Stimulated activated effector memory CD8-positive, alpha-beta T cell treated with anti-CD3 and anti-CD28 coated beads, Interleukin-12 subunit alpha, Interleukin-12 subunit beta, amount 100 ng/mL, for 72 hours (primary cell): ENCODE measurements around the gene FRY.
A peak's percentile ranks its signal among the peaks of the same experiment; 100 is the strongest.

Experiments used
- ATAC-seq: fragments of 150-1000 bp; cut with Tn5 transposase; 2 replicates; pipeline ENCODE4 v1.10.0; 2021
- DNase-seq, 2 donors: peaks; one replicate each; pipeline ENCODE4 v3.0.0; 2021 to 2022; ENCODE audit warnings: low spot score in 2 of 2
- H3K27ac Mint-ChIP-seq: one replicate; pipeline ENCODE4 v1.8.0; 2022; ENCODE audit warnings: mild to moderate bottlenecking, mixed read lengths
- H3K36me3 Mint-ChIP-seq: one replicate; pipeline ENCODE4 v1.8.0; 2022; ENCODE audit warnings: mild to moderate bottlenecking, mixed read lengths
- H3K4me1 Mint-ChIP-seq: one replicate; pipeline ENCODE4 v1.8.0; 2022; ENCODE audit warnings: mixed read lengths
- H3K4me3 Mint-ChIP-seq: one replicate; pipeline ENCODE4 v1.8.0; 2022; ENCODE audit warnings: mild to moderate bottlenecking, mixed read lengths
- H3K9me3 Mint-ChIP-seq: one replicate; pipeline ENCODE4 v1.8.0; 2022; ENCODE audit warnings: mixed read lengths

The FRY gene

DNA sequence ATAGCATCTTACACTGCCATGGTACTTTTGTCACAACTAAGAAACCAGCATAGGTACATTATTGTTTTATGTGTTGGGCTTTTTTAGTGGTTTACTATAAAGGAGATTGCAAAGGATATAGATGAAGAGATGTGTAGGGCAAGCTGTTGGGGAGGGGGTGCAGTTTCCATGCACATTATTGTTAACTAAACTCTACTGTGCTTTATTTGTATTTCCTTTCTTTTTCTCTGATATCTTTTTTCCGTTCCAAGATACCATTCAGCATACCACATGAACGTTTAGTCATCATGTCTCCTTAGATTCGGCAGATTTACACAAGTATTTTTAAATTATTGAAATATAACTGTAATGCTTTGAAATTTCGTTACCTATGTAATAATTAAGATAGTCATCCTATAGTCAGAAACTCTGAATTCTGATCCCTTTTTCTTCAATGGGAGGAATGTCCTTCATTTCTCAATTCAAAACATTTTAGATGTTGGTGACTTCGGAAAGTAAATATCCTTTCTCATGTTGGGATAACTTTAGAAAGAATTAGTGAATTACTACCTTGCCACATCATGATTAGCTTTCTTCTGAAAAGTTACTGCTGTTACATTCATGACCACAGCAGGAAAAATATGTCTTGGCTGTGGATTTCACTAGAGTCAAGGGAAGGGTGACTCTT is 82.8 kb downstream of the FRY start:
- no peaks in the 10 kb centered on the region for H3K9me3 Mint-ChIP-seq
- ATAC-seq, result no peak
- no peak for DNase-seq
- H3K4me1 Mint-ChIP-seq, result no peaks in the 10 kb centered on the region
- no peak overlapping the region for H3K27ac Mint-ChIP-seq
- H3K4me3 Mint-ChIP-seq, result no peak overlapping the region
- H3K36me3 Mint-ChIP-seq, result no peaks in the 10 kb centered on the region

DNA sequence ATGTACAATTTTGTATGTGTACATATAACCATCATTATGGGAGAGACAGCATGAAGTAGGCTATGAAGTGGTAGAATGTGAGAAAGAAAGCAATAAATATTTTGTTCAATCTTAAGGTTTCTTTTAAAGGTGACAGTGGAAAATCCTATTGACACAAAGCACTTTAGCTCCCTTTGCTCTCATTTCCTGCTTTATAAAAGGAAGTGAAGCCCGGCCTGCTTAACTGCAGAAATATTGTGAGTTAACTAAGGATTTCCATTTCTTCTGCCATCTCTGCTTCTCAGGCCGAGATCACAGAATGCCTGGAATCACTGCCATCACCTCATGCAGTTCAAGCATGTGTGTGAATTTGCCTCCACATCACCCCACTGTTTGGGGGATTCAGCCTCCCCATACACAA is 83.5 kb downstream of the FRY start:
- Mint-ChIP-seq H3K4me3 (no peak overlapping the region), H3K4me1 (no peaks in the 10 kb centered on the region), H3K27ac (no peak overlapping the region), H3K36me3 (no peaks in the 10 kb centered on the region), H3K9me3 (no peaks in the 10 kb centered on the region)
- no peak for DNase-seq
- no peak for ATAC-seq

DNA sequence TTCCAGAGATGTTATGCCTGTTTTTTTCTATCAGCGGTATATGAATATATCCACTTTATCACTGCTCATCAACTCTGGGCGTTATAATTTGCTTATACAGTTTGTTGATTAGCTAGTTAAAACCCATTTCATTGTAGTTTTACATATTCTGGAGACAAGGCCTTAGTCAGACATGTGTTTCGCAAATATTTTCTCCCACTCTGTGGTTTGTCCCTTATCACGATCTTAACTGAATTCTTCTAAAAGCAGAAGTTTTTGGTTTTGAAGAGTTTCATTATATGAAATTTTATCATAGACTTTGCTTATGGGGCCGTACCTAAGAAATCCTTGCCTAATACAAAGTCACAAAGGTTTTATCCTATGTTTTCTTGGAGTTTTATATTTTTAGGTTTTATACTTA is 84.6 kb downstream of the FRY start:
- H3K27ac Mint-ChIP-seq, result no peak overlapping the region
- H3K4me1 Mint-ChIP-seq, result no peaks in the 10 kb centered on the region
- H3K4me3 Mint-ChIP-seq, result no peak overlapping the region
- ATAC-seq (no peak), DNase-seq (no peak)
- no peaks in the 10 kb centered on the region for H3K9me3 Mint-ChIP-seq
- H3K36me3 Mint-ChIP-seq, result peaks cover 1% of the 10 kb centered on the region

DNA sequence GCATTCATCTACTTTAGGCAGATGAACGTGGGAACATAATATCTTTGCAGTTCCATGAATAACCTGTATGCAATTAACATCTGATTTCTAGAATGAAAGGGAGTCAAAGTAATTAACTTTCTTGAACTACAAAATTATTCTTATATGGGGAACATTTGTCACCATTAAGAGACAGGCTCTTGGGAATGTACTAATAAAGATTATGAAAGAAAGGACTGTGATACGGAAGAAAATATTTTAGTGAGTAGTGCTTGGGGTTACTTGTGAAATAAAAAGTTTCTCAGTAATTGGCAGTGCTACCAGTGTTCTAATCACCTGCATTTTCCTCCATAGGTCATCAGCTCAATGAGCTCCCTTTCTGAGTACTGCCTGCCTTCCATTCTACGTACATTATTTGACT is 85.4 kb downstream of the FRY start:
- H3K4me3 Mint-ChIP-seq, result no peak overlapping the region
- no peaks in the 10 kb centered on the region for H3K9me3 Mint-ChIP-seq
- H3K36me3 Mint-ChIP-seq, result peaks cover 5% of the 10 kb centered on the region
- H3K27ac Mint-ChIP-seq, result no peak overlapping the region
- H3K4me1 Mint-ChIP-seq, result no peaks in the 10 kb centered on the region
- no peak for ATAC-seq
- no peak for DNase-seq

DNA sequence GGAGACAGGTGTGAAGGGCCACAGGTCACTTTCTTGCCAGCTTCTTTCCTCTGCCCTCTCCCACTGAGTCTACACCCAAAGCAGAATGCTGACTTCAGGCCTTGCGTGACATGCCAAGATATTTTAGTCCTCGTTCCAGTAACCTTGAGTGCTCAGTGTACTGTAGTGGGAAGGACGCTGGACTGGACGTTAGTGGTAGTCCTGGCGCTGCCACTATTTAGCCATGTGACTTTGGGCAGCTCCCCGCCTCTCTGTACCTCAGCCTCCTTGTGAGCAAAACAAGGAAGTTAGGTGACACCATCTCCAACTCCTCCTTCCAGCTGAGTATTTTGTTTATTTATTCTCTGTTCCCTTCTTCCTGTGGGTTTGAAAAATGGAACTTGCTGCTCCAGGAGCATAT is 86.1 kb downstream of the FRY start:
- no peak overlapping the region for H3K27ac Mint-ChIP-seq
- no peak for DNase-seq
- H3K4me1 Mint-ChIP-seq, result no peaks in the 10 kb centered on the region
- no peak overlapping the region for H3K4me3 Mint-ChIP-seq
- H3K36me3 Mint-ChIP-seq, result peaks cover 5% of the 10 kb centered on the region
- ATAC-seq, result no peak
- peaks cover 3% of the 10 kb centered on the region for H3K9me3 Mint-ChIP-seq

DNA sequence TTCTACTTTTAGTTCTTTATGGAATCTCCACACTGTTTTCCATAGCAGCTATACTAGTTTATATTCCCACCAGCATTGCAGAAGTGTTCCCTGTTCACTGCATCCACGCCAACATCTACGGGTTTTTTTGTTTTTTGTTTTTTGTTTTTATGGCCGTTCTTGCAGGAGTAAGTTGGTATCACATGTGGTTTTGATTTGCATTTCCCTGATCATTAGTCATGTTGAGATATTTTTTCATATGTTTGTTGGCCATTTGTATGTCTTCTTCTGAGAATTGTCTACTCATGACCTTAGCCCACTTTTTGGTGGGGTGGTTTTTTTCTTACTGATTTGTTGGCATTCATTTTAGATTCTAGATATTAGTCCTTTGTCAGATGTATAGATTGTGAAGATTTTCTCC is 89.7 kb downstream of the FRY start:
- H3K27ac Mint-ChIP-seq, result no peak overlapping the region
- peaks cover 5% of the 10 kb centered on the region for H3K36me3 Mint-ChIP-seq
- no peak for DNase-seq
- peaks cover 4% of the 10 kb centered on the region for H3K9me3 Mint-ChIP-seq
- no peaks in the 10 kb centered on the region for H3K4me1 Mint-ChIP-seq
- ATAC-seq, result peak; percentile 63
- H3K4me3 Mint-ChIP-seq, result no peak overlapping the region

DNA sequence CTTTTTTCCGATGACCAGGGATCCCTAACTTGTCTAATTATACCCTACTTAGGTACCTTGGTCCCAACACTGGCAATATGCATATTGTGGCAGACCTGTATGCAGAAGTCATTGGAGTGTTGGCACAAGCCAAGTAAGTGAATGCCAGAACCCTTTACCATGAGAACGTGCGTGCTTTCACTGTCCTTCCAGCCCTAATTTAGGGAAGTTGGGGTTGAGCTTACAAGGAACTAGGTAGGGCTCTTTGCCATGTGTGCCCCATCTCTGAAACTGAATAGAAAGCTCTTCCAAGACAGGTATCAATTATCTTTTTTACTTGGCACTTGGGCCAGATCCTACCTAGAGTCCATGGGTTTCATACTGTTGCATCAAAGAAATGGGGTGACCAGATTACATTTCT is 93.2 kb downstream of the FRY start:
- Mint-ChIP-seq H3K36me3 (peaks cover 5% of the 10 kb centered on the region), H3K4me3 (no peak overlapping the region), H3K4me1 (no peaks in the 10 kb centered on the region), H3K27ac (no peak overlapping the region), H3K9me3 (peaks cover 4% of the 10 kb centered on the region)
- ATAC-seq (no peak), DNase-seq (no peak)

DNA sequence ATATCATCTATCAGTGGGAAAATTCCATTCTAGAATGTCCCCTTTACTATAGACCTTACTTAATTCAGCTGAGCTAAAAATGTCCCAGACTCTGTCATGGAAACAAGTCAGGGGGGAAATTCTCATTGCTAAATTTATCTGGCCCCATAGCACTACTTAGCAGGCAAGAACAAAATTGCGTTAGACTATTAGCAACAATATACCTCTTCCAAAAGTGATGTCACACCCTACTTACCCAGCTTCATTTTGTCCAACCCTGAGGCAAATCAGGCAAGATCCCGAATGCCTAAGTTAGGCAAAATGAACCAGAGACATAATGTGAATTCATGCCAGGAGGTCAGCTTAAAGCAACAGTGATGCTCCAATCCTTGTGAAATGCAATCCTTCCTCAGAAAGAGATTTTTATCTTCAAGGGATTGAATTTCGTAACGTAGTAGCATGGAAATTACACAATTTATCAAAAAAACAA is 93.7 kb downstream of the FRY start:
- Mint-ChIP-seq H3K4me3 (no peak overlapping the region), H3K4me1 (no peaks in the 10 kb centered on the region), H3K9me3 (peaks cover 4% of the 10 kb centered on the region), H3K36me3 (peaks cover 5% of the 10 kb centered on the region), H3K27ac (no peak overlapping the region)
- no peak for ATAC-seq
- no peak for DNase-seq

DNA sequence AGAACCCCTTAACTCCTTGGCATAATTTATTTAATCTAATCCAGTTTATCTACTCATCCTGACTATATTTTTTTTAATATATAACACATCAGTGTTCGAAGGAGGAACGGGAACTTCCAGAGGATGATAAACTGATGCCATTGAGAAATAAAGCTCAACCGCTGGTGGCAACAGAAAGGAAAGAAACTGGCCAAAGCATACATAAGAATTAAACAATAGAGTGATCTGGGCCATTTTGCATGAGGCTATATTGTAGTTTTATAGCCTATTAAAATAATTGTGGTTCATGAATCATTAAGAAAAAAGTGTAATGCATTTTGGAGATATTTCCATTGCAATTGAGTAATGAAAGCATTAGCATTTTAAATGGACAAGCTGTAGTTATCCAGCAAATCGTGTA is 94.2 kb downstream of the FRY start:
- DNase-seq, result no peak
- ATAC-seq, result no peak
- Mint-ChIP-seq H3K27ac (no peak overlapping the region), H3K36me3 (peaks cover 5% of the 10 kb centered on the region), H3K4me3 (no peak overlapping the region), H3K4me1 (no peaks in the 10 kb centered on the region), H3K9me3 (peaks cover 4% of the 10 kb centered on the region)

DNA sequence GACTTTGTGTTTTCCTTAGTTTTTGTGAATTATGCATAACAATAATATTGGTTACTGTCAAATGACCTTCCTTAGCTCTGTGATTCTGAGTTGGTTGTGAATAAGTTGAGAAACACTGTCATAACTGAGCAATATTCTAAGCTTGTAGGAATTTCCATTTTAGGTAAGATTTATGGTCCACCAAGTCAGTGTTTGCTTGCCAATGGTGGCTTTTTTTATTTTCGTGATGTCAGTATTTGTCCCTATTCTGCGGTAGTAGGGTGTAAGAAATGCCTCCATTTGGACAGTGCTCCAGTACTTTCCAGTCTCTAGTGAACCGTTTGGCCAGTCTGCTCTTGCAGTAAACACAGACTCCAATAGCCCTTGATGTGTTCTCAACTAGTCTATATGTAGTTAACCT is 94.7 kb downstream of the FRY start:
- Mint-ChIP-seq H3K27ac (no peak overlapping the region), H3K36me3 (peaks cover 4% of the 10 kb centered on the region), H3K9me3 (peaks cover 4% of the 10 kb centered on the region)

DNA sequence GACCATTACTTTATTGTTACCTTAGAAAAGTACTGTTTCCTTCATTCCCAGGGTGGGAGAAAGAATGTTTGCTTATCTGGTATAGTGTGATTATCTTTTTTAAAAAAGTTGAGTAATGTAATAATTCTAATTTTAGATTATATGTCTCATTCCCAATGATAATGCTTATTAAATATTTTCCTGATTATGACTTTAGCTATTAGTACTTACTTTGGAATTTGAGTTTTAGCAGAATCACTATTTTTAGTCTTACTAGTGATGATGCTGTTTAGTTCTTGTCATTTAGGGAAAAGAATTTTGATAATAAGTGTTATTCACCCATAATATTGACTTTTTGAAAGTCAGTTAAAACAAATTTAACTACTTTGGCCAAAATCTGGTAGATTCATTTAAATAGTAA is 95.2 kb downstream of the FRY start:
- no peaks in the 10 kb centered on the region for H3K4me1 Mint-ChIP-seq
- H3K4me3 Mint-ChIP-seq, result no peak overlapping the region
- DNase-seq (no peak), ATAC-seq (no peak)
- H3K27ac Mint-ChIP-seq, result no peak overlapping the region
- H3K9me3 Mint-ChIP-seq, result peaks cover 4% of the 10 kb centered on the region
- no peaks in the 10 kb centered on the region for H3K36me3 Mint-ChIP-seq

More for the DNA sequence above, 94.7 kb downstream of the FRY start:
- H3K4me3 Mint-ChIP-seq, result no peak overlapping the region
- ATAC-seq (no peak), DNase-seq (no peak)
- H3K4me1 Mint-ChIP-seq, result no peaks in the 10 kb centered on the region

DNA sequence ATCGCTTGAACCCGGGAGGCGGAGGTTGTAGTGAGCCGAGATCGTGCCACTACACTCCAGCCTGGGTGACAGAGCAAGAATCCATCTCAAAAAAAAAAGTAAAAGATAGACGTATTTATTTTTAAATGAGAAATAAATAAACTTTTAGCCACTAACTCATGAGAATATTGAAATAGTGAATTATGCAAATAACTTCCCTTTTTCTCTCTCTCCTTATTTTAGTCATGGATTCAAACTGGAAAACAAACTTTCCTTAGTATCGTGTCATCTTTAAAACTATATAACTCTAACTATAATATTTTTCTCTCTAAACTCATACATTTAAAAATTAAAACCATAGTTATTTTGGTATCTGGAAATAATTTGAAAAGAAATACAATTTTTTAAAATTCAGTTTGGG is 96.1 kb downstream of the FRY start:
- DNase-seq (no peak), ATAC-seq (no peak)
- Mint-ChIP-seq H3K4me3 (no peak overlapping the region), H3K4me1 (no peaks in the 10 kb centered on the region), H3K27ac (no peak overlapping the region), H3K36me3 (no peaks in the 10 kb centered on the region), H3K9me3 (peaks cover 1% of the 10 kb centered on the region)

DNA sequence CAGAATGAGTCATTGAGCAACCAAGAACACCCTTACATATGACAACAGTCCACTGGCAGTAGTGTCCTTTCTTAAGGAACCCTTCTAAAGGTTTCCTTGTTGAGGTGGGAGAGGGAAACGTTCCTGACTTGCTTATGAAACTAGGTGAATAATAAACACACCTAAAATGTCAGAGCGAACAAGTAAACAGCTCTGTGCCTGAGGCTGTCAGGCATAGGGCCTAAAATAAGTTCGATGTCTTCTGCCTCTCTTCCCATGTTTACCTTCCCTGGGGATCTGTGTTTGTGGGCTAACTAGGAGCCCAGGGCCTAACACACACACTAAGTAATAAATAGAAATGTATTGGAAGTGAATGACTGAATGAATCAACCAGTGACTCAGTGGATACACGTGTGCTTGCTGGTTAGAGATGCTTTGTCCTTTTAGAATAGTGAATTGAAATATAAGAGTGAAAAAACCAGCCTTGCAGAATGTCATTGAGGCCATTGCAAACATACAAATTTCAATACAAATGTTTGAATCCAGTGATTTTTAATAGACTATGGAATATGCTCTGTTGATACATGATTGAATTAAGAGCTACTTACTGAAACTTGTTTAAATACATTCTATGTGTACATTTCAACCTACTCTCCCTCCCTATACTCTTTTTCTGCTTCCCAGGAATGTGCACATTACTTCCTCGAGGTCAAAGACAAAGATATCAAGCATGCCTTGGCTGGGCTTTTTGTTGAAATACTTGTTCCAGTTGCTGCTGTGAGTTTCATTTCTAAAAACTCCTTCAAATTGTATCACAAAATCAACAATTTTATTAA is 102.9 kb downstream of the FRY start:
- DNase-seq (no peak), ATAC-seq (no peak)
- no peaks in the 10 kb centered on the region for H3K9me3 Mint-ChIP-seq
- no peaks in the 10 kb centered on the region for H3K36me3 Mint-ChIP-seq
- peak overlapping the region; percentile 58 for H3K27ac Mint-ChIP-seq
- H3K4me1 Mint-ChIP-seq, result no peaks in the 10 kb centered on the region
- H3K4me3 Mint-ChIP-seq, result no peak overlapping the region

DNA sequence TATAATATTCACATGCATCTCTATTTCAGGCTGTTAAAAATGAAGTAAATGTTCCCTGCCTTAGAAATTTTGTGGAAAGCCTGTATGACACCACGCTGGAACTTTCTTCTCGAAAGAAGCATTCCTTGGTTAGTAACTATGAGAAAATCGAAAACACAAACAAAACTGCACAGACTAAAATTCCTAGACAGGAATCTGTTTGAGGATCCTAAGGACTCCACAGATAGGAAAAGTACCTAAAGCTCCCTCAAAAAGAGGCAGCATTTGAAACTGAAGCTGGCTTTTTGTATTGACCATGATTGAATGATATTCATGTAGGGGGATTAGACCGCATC is 103.4 kb downstream of the FRY start:
- Mint-ChIP-seq H3K27ac (peak overlapping the region; percentile 58), H3K36me3 (no peaks in the 10 kb centered on the region), H3K4me1 (no peaks in the 10 kb centered on the region), H3K4me3 (no peak overlapping the region), H3K9me3 (no peaks in the 10 kb centered on the region)
- DNase-seq, result no peak
- no peak for ATAC-seq

DNA sequence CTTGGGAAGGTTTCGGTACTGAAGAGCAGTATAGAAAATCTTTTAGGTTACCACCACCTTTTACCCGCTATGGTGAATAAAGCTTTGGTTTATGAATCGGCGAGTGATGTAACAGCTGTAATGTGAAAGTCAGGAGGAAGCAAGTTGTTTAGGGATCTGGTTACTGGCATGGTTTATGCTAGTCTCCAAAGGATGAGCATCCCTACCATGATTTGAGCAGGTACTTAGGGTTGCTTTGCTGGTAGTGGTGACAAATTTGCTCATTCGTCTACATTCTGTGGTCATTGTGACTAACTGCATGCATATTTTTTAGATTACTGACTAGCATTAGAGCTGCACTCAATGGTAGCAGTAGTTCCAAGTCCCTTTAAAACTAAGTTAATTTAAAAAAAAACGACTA is 104.1 kb downstream of the FRY start:
- no peak overlapping the region for H3K27ac Mint-ChIP-seq
- no peaks in the 10 kb centered on the region for H3K9me3 Mint-ChIP-seq
- peak; percentile 61 for ATAC-seq
- no peak for DNase-seq
- H3K4me1 Mint-ChIP-seq, result no peaks in the 10 kb centered on the region
- H3K36me3 Mint-ChIP-seq, result no peaks in the 10 kb centered on the region
- H3K4me3 Mint-ChIP-seq, result no peak overlapping the region

DNA sequence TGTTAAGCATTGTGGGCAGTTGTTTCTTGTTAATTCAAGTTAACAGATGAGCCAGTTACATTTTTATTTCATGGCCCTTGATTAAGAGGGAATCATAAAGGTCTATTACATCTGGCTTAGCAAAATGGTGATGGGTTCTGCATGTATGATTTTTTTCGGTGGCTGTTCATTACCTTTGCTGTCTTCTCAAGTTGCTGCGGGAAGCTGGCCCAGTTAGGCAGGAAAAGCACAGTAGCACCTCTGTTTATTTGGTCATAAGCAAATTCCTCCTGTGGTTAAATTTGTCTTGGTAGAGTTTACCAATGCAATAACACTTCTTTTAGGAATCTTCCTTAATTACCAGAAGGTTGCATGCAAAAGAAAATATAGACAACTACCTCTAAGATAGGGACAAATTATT is 104.5 kb downstream of the FRY start:
- no peak for ATAC-seq
- H3K36me3 Mint-ChIP-seq, result no peaks in the 10 kb centered on the region
- H3K4me1 Mint-ChIP-seq, result no peaks in the 10 kb centered on the region
- H3K27ac Mint-ChIP-seq, result no peak overlapping the region
- no peak for DNase-seq
- no peaks in the 10 kb centered on the region for H3K9me3 Mint-ChIP-seq
- H3K4me3 Mint-ChIP-seq, result no peak overlapping the region
